C4-2B (cell line): ENCODE data around the gene BFSP1.

Experiments
- CTCF ChIP-seq: fragments of 450-650 bp; conservative IDR thresholded peaks from 2 replicates; pipeline ENCODE4 v1.5.1; 2017; ENCODE audit warnings: mild to moderate bottlenecking
- ZFX ChIP-seq: fragments of 450-650 bp; IDR thresholded peaks from 2 replicates; pipeline ENCODE4 v1.6.1; 2017

GRCh38 chr20:17508756-17509155, 22.4 kb downstream of the BFSP1 start:
- TF ChIP-seq CTCF: no peak
- TF ChIP-seq ZFX: no peak
